HFFc6 (cell line): ENCODE results near the gene RAB20. TPM values are rescaled to one million over a fixed set of nuclear protein-coding genes. Genes with fewer than 3 reads are reported as not detected.

Source experiments
- DNase-seq: peaks from one replicate; pipeline ENCODE4 v3.0.0-alpha.2; 2018
- H3K27ac Mint-ChIP-seq: 2 replicates; pipeline ENCODE4 v1.8.0; 2020; ENCODE audit warnings: mild to moderate bottlenecking, mixed read lengths
- H3K27me3 Mint-ChIP-seq: 2 replicates; pipeline ENCODE4 v1.8.0; 2021; ENCODE audit warnings: mild to moderate bottlenecking, moderate library complexity, mixed read lengths; ENCODE audit not compliant: insufficient read depth
- H3K36me3 Mint-ChIP-seq: 2 replicates; pipeline ENCODE4 v1.8.0; 2021; ENCODE audit warnings: low read depth, mixed read lengths
- H3K4me1 Mint-ChIP-seq: 2 replicates; pipeline ENCODE4 v1.8.0; 2020; ENCODE audit warnings: low read depth, mixed read lengths
- H3K4me3 Mint-ChIP-seq: 2 replicates; pipeline ENCODE4 v1.8.0; 2020; ENCODE audit warnings: mild to moderate bottlenecking, moderate library complexity, mixed read lengths
- H3K9me3 Mint-ChIP-seq: 2 replicates; pipeline ENCODE4 v1.8.0; 2020; ENCODE audit warnings: mild to moderate bottlenecking, mixed read lengths
- total RNA-seq, 6 experiments: library from RNA; stranded (reverse); fragmentation: NEBNext Ultra II Directional; extraction: Animal tissue kit (Norgen Biotek cat#: 25700); gene quantifications; 2 replicates in 1 of 6; 3 replicates in 5 of 6; pipeline ENCODE4 v1.2.3, GENCODE V29; 2021
- TF ChIP-seq, protein P1 (sequence below): fragments of 200-600 bp; sonication (generic); IDR thresholded peaks from 2 replicates; pipeline ENCODE4 v1.5.0; 2021; ENCODE audit warnings: antibody characterized with exemption, mild to moderate bottlenecking

Gene RAB20
- total RNA-seq, 6 experiments from 2014 or later = 0.40 to 1.0 (median 0.74) TPM

DNA sequence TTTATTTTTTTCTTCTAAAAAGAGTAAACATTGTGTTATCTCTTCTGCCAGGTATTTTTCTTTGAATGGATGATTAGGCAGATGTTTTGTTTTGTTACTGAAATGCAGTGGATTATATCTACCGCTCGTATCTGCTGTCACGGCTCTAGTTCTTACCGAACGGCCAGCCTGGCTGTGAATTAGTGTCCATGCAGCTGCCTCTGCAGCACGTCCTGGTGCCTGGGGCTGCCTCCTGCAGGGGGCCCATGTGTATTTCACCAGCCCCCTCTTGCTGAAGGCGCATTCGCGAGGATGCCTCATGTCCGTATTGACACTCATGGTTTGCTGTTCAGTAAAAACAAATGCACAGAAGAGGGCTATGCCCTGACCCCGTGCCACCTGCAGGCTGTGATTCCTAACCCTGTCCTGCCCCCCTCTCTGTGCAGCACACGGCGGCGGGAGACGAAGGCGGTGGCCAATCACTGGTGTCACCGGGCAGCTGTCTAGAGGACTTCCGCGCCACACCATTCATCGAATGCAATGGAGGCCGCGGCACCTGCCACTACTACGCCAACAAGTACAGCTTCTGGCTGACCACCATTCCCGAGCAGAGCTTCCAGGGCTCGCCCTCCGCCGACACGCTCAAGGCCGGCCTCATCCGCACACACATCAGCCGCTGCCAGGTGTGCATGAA lies 49.9 kb downstream of the RAB20 start:
- Mint-ChIP-seq H3K9me3 (no peaks in the 10 kb centered on the region), H3K36me3 (peaks cover 10% of the 10 kb centered on the region; the same call in 1 of the 2 replicates), H3K4me1 (peaks cover 12% of the 10 kb centered on the region; the same call in 1 of the 2 replicates), H3K27me3 (peaks cover 4% of the 10 kb centered on the region; the same call in 1 of the 2 replicates), H3K4me3 (no peak overlapping the region), H3K27ac (no peak overlapping the region)
- DNase-seq = no peak
- TF ChIP-seq, protein P1, sequence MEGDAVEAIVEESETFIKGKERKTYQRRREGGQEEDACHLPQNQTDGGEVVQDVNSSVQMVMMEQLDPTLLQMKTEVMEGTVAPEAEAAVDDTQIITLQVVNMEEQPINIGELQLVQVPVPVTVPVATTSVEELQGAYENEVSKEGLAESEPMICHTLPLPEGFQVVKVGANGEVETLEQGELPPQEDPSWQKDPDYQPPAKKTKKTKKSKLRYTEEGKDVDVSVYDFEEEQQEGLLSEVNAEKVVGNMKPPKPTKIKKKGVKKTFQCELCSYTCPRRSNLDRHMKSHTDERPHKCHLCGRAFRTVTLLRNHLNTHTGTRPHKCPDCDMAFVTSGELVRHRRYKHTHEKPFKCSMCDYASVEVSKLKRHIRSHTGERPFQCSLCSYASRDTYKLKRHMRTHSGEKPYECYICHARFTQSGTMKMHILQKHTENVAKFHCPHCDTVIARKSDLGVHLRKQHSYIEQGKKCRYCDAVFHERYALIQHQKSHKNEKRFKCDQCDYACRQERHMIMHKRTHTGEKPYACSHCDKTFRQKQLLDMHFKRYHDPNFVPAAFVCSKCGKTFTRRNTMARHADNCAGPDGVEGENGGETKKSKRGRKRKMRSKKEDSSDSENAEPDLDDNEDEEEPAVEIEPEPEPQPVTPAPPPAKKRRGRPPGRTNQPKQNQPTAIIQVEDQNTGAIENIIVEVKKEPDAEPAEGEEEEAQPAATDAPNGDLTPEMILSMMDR = no peak

DNA sequence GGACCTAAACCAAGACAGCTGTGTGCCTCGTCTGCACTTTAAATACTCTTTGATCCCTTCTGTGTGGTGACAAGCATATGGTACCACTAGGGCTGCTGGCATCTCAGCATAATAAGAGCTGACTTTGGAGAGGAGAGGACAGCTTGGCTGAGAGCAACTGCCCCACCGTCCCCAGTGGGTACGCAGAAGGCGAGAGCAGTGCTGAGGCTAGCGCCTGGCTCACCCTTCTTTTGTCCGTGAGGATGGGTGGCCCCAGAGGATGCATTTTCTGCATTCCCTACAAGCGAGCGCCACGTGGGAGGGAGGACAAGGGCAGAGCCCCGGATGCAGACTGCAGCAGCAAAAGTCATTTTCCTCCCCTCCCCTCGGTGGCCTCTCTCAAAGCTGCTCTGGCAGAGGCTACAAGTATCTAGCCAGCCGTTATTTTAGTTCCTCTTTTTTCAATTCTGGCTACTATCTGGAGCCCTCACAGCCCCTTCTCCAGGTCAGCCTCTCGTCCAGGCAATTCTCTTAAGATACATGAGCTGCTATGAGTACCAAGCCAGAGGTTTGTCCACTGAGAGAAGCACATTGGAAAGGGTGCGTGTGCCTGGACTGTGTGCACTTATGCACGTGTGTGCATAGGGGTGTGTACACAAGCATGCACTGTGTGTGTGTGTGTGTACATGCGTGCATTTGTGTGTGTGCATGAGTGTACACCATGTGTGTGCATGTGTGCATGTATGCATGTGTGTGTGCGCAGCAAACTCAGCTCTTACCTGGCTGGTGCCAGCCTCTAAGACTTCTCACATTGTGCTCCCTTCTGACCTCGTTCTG lies 51.3 kb downstream of the RAB20 start:
- peak overlapping the region; percentile 42; the same call in 1 of the 2 replicates for H3K27ac Mint-ChIP-seq

DNA sequence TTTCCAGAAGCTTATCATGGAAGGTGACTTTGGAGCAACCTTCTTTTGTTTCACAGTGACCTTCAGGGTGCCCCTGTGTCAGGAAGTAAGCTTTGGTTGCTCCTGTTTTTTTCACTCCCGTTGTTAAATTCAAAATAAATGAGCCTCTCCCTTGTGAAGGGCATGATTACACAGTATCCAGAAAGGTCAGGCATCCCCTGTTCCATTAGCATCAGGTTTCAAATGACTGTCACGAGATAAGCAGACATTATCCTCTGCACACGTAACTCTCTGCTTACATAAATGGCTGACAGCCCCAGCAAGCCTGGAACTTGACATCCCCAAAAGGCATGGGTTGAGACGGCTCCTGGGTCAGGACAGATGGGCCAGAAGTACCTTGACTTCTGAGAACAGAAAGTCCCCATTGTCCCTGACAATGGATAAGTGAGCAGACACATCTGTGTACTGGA lies 52.0 kb downstream of the RAB20 start:
- H3K27ac Mint-ChIP-seq = peak overlapping the region; percentile 14; the same call in 1 of the 2 replicates
- no peaks in the 10 kb centered on the region for H3K9me3 Mint-ChIP-seq
- H3K27me3 Mint-ChIP-seq = peaks cover 4% of the 10 kb centered on the region; the same call in 1 of the 2 replicates
- DNase-seq = no peak
- H3K36me3 Mint-ChIP-seq = peaks cover 16% of the 10 kb centered on the region; the same call in 1 of the 2 replicates
- peaks cover 12% of the 10 kb centered on the region; the same call in 1 of the 2 replicates for H3K4me1 Mint-ChIP-seq
- TF ChIP-seq, protein P1 = no peak
- no peak overlapping the region for H3K4me3 Mint-ChIP-seq

More for the DNA sequence above, 51.3 kb downstream of the RAB20 start:
- no peaks in the 10 kb centered on the region for H3K9me3 Mint-ChIP-seq
- H3K4me1 Mint-ChIP-seq = peaks cover 12% of the 10 kb centered on the region; the same call in 1 of the 2 replicates
- H3K36me3 Mint-ChIP-seq = peaks cover 16% of the 10 kb centered on the region; the same call in 1 of the 2 replicates
- DNase-seq = no peak
- H3K4me3 Mint-ChIP-seq = no peak overlapping the region
- H3K27me3 Mint-ChIP-seq = peaks cover 4% of the 10 kb centered on the region; the same call in 1 of the 2 replicates
- TF ChIP-seq, protein P1 = no peak

GRCh38 chr13:110507678-110508381 lies 53.7 kb downstream of the RAB20 start:
- no peaks in the 10 kb centered on the region for H3K9me3 Mint-ChIP-seq
- H3K27ac Mint-ChIP-seq = no peak overlapping the region
- TF ChIP-seq, protein P1 = peak; percentile 42; the same call in 1 of the 2 replicates
- peaks cover 14% of the 10 kb centered on the region; the same call in 1 of the 2 replicates for H3K36me3 Mint-ChIP-seq
- no peak for DNase-seq
- peaks cover 2% of the 10 kb centered on the region; the same call in 1 of the 2 replicates for H3K27me3 Mint-ChIP-seq
- no peak overlapping the region for H3K4me3 Mint-ChIP-seq
- H3K4me1 Mint-ChIP-seq = peaks cover 12% of the 10 kb centered on the region; the same call in 1 of the 2 replicates
